ENCODE measurements around the gene TRIO.
"Not testable (repeated sequence)": the region's sequence is repeated elsewhere in the genome, so short reads cannot be mapped to it uniquely, and the experiment has no call there.

DNA sequence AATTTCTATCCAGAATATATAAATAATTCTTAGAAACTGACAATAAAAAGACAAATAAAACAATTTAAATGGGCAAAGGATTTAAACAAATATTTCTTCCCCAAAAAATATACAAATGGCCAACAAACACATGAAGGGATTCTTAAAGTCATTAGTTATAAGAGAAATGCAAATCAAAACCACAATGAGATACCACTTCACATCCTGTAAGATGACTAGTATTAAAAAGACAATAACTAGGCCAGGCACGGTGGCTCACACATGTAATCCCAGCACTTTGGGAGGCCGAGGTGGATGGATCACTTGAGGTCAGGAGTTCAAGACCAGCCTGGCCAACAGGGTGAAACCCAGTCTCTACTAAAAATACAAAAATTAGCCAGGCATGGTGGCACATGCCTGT, 45.8 kb upstream of the TRIO start:
- TF ChIP-seq, protein P1, sequence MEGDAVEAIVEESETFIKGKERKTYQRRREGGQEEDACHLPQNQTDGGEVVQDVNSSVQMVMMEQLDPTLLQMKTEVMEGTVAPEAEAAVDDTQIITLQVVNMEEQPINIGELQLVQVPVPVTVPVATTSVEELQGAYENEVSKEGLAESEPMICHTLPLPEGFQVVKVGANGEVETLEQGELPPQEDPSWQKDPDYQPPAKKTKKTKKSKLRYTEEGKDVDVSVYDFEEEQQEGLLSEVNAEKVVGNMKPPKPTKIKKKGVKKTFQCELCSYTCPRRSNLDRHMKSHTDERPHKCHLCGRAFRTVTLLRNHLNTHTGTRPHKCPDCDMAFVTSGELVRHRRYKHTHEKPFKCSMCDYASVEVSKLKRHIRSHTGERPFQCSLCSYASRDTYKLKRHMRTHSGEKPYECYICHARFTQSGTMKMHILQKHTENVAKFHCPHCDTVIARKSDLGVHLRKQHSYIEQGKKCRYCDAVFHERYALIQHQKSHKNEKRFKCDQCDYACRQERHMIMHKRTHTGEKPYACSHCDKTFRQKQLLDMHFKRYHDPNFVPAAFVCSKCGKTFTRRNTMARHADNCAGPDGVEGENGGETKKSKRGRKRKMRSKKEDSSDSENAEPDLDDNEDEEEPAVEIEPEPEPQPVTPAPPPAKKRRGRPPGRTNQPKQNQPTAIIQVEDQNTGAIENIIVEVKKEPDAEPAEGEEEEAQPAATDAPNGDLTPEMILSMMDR (conservative IDR thresholded peaks at IDR 0.05; ENCODE audit: low read depth, low read length) = not testable (repeated sequence)
- not testable (repeated sequence) for TF ChIP-seq EZH2phosphoT487 (IDR thresholded peaks at IDR 0.05; ENCODE audit: borderline replicate concordance, low read length); EZH2 (IDR thresholded peaks at IDR 0.05; ENCODE audit: low read length, unreplicated experiment)
